DND-41 (cell line): ENCODE data around the gene NUDT22.
A peak's percentile ranks its signal among the peaks of the same experiment; 100 is the strongest.

Experiments
- ATAC-seq: fragments of 200-7000 bp; cut with Tn5 transposase; 3 replicates; pipeline ENCODE4 v1.9.1; 2021; ENCODE audit warnings: low read depth; ENCODE audit not compliant: insufficient read depth
- DNase-seq: peaks from one replicate; pipeline ENCODE4 v3.0.0-alpha.2; 2020
- H2AFZ ChIP-seq: 2 replicates; pipeline ENCODE4 v1.6.0; 2012; ENCODE audit warnings: low read depth, low read length
- H3K27ac ChIP-seq: 2 replicates; pipeline ENCODE4 v1.5.1; 2012; ENCODE audit warnings: low read length, inconsistent platforms
- H3K27me3 ChIP-seq: fragments of 200-600 bp; sonication (generic); 2 replicates; pipeline ENCODE4 v1.6.0; 2012; ENCODE audit warnings: low read length, mild to moderate bottlenecking, inconsistent platforms; ENCODE audit not compliant: insufficient read depth, poor library complexity
- H3K36me3 ChIP-seq: 2 replicates; pipeline ENCODE4 v1.5.1; 2012; ENCODE audit warnings: low read length, inconsistent platforms; ENCODE audit not compliant: insufficient read depth
- H3K4me1 ChIP-seq: 2 replicates; pipeline ENCODE4 v1.5.1; 2012; ENCODE audit warnings: mild to moderate bottlenecking, low read length; ENCODE audit not compliant: insufficient read depth
- H3K4me2 ChIP-seq: 2 replicates; pipeline ENCODE4 v1.6.0; 2012; ENCODE audit warnings: mild to moderate bottlenecking, moderate library complexity, low read length, inconsistent platforms; ENCODE audit not compliant: insufficient read depth
- H3K4me3 ChIP-seq, 2 experiments: fragments of 200-600 bp in 1 of 2; shearing (Covaris generic) in 1 of 2; 2 replicates each; pipeline ENCODE4 v1.5.1; 2012 to 2016; ENCODE audit warnings: inconsistent platforms in 2 of 2, low read length in 2 of 2, mild to moderate bottlenecking in 2 of 2, low read depth in 1 of 2, moderate library complexity in 1 of 2
- H3K79me2 ChIP-seq: 2 replicates; pipeline ENCODE4 v1.6.0; 2012; ENCODE audit warnings: low read length, inconsistent platforms; ENCODE audit not compliant: insufficient read depth
- H3K9ac ChIP-seq: 2 replicates; pipeline ENCODE4 v1.6.0; 2012; ENCODE audit warnings: low read depth, mild to moderate bottlenecking, inconsistent platforms, low read length, moderate library complexity
- H3K9me3 ChIP-seq: 2 replicates; pipeline ENCODE4 v1.5.1; 2012; ENCODE audit warnings: low read length, moderate library complexity, mild to moderate bottlenecking, inconsistent platforms; ENCODE audit not compliant: insufficient read depth, severe bottlenecking
- H4K20me1 ChIP-seq: 2 replicates; pipeline ENCODE4 v1.6.0; 2012; ENCODE audit warnings: low read length; ENCODE audit not compliant: insufficient read depth
- EZH2 ChIP-seq: IDR thresholded peaks from 3 replicates; pipeline ENCODE4 v1.6.1; 2012; ENCODE audit warnings: borderline replicate concordance, low read depth, mild to moderate bottlenecking, moderate library complexity, low read length, inconsistent platforms; ENCODE audit not compliant: severe bottlenecking
- TF ChIP-seq, protein P1 (sequence below): IDR thresholded peaks from 2 replicates; pipeline ENCODE4 v1.5.1; 2012; ENCODE audit warnings: borderline replicate concordance, low read length, moderate library complexity, mild to moderate bottlenecking; ENCODE audit not compliant: poor library complexity, severe bottlenecking; ENCODE audit errors: extremely low read depth

The NUDT22 gene

DNA sequence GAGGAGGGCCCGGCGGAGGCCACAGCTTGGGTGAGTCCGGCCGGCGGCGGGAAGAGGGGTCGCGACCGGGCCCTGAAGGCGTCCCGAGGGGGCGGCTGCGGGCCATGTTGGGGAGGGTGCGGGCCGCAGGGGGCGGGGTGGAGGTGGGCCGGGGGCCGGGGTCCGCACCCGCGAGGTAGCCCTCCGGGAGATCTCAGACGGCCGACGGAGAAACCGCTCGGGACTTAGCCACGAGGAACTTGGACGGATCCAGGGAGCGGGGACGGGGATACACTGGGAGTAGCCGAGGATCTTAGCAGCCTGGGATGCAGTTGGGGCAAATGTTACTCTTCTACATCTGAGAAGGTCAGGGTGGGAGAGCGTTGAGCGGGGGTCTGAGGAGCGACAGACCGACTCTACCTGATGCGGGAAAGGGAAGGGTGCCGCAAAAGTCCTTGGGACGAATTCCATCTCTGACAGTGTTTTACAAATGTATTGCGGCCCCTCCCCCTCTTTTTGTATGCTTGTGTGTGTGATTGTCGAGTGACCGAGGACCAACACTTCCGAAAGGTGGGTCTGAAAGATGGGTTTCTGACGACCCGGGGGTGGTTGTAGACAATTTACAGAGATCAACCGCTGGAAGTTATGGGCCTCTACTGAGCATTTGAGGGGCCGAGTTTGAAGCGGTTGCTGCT lies 39.4 kb upstream of the NUDT22 start:
- TF ChIP-seq, protein P1, sequence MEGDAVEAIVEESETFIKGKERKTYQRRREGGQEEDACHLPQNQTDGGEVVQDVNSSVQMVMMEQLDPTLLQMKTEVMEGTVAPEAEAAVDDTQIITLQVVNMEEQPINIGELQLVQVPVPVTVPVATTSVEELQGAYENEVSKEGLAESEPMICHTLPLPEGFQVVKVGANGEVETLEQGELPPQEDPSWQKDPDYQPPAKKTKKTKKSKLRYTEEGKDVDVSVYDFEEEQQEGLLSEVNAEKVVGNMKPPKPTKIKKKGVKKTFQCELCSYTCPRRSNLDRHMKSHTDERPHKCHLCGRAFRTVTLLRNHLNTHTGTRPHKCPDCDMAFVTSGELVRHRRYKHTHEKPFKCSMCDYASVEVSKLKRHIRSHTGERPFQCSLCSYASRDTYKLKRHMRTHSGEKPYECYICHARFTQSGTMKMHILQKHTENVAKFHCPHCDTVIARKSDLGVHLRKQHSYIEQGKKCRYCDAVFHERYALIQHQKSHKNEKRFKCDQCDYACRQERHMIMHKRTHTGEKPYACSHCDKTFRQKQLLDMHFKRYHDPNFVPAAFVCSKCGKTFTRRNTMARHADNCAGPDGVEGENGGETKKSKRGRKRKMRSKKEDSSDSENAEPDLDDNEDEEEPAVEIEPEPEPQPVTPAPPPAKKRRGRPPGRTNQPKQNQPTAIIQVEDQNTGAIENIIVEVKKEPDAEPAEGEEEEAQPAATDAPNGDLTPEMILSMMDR = no peak
- TF ChIP-seq EZH2 = no peak
- DNase-seq (peak; percentile 29), ATAC-seq (no peak)
- Histone ChIP-seq H3K9me3 (no peaks in the 10 kb centered on the region), H3K27me3 (no peaks in the 10 kb centered on the region), H2AFZ (no peak overlapping the region), H4K20me1 (peaks cover 23% of the 10 kb centered on the region), H3K9ac (no peak overlapping the region), H3K4me1 (peaks cover 31% of the 10 kb centered on the region), H3K4me2 (no peak overlapping the region), H3K79me2 (peaks cover 21% of the 10 kb centered on the region), H3K27ac (no peak overlapping the region), H3K36me3 (peaks cover 32% of the 10 kb centered on the region), H3K4me3 (no peak overlapping the region)

DNA sequence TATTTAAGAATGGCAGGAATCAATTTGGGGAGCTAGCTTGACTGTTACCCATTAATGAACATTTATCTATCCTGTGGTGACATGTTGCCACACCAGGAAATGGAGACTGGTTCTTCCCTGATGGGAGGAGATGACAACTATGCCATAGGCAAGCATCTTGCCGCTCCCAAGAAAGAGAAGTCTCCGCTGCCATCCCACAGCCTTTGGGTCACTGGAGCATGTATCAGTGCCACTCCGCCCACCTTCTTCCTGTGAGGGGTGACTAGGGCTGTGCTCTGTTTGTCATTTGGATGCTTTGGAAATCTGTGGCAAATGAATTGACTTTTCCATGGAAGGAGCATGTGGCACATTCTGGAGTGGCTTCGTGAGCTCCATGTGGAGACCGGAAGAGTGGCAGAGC lies 33.6 kb upstream of the NUDT22 start:
- Histone ChIP-seq H3K4me1 (peaks cover 8% of the 10 kb centered on the region; the same call in 1 of the 2 replicates), H4K20me1 (peaks cover 62% of the 10 kb centered on the region), H3K9ac (no peak overlapping the region), H3K9me3 (no peaks in the 10 kb centered on the region), H3K27ac (no peak overlapping the region), H3K36me3 (peaks cover 86% of the 10 kb centered on the region), H3K4me2 (no peak overlapping the region), H3K4me3 (no peak overlapping the region), H2AFZ (no peak overlapping the region), H3K27me3 (no peaks in the 10 kb centered on the region), H3K79me2 (peaks cover 19% of the 10 kb centered on the region)
- no peak for DNase-seq
- TF ChIP-seq, protein P1 = no peak
- no peak for TF ChIP-seq EZH2
- no peak for ATAC-seq

DNA sequence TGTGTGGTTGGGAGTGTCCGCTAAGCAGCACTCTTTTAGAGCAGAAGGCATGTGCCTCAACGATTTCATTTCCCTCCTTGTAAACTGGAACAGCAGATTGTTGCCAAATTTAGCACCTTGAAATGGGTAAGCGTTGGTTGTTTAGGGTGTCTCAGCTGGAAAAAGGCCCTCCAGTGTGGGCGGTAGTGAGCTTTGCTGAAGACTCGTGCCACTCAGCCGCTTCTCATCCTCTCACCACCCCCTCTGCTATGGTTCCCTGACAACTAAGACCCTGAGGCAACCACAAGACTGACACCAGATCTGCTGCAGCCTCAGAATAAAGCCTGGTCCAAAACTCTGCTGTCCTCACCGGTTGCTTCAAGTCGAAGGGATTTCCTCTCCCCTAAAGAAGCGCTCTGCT lies 29.4 kb upstream of the NUDT22 start:
- H3K9ac ChIP-seq = no peak overlapping the region
- H3K4me1 ChIP-seq = no peaks in the 10 kb centered on the region
- H3K27me3 ChIP-seq = no peaks in the 10 kb centered on the region
- H3K4me3 ChIP-seq = no peak overlapping the region
- DNase-seq (no peak), ATAC-seq (no peak)
- H3K4me2 ChIP-seq = no peak overlapping the region
- no peak overlapping the region for H3K27ac ChIP-seq
- H2AFZ ChIP-seq = no peak overlapping the region
- H4K20me1 ChIP-seq = peaks cover 54% of the 10 kb centered on the region
- no peaks in the 10 kb centered on the region for H3K9me3 ChIP-seq
- TF ChIP-seq, protein P1 = no peak
- no peak for TF ChIP-seq EZH2
- peaks cover 47% of the 10 kb centered on the region for H3K79me2 ChIP-seq
- peaks cover 96% of the 10 kb centered on the region for H3K36me3 ChIP-seq
